Vagina (tissue), 2 donors: ENCODE measurements around the gene SDF2L1. TPM values are rescaled to one million over a fixed set of nuclear protein-coding genes. Genes with fewer than 3 reads are reported as not detected.
A peak's percentile ranks its signal among the peaks of the same experiment; 100 is the strongest.

ENCODE experiments used
- DNase-seq, 2 donors: peaks; one replicate each; pipeline ENCODE4 v3.0.0-alpha.2; 2017; ENCODE audit errors: extremely low spot score in 2 of 2
- H3K27ac ChIP-seq: fragments of 200-600 bp; sonication (generic); one replicate; pipeline ENCODE4 v1.5.1; 2019
- H3K27me3 ChIP-seq: fragments of 200-600 bp; sonication (generic); one replicate; pipeline ENCODE4 v1.5.1; 2019
- H3K36me3 ChIP-seq, 2 donors: fragments of 200-600 bp; sonication (generic); one replicate each; pipeline ENCODE4 v1.5.1; 2017 to 2019
- H3K4me1 ChIP-seq: fragments of 200-600 bp; sonication (generic); one replicate; pipeline ENCODE4 v1.5.1; 2019
- H3K4me3 ChIP-seq, 2 donors: fragments of 200-600 bp; sonication (generic); 1 replicate in 1 of 2; 2 replicates in 1 of 2; pipeline ENCODE4 v1.5.1; 2016 to 2019
- H3K9me3 ChIP-seq: fragments of 200-600 bp; sonication (generic); one replicate; pipeline ENCODE4 v1.5.1; 2019
- CTCF ChIP-seq, 3 experiments: fragments of 450-650 bp in 2 of 3; fragments of 200-600 bp in 1 of 3; sonication (generic) in 1 of 3; IDR thresholded peaks; one replicate each; pipeline ENCODE4 v1.5.1; 2017 to 2019; ENCODE audit warnings: antibody characterized with exemption in 3 of 3, mild to moderate bottlenecking in 2 of 3, moderate library complexity in 2 of 3
- POLR2A ChIP-seq, 2 donors: fragments of 450-650 bp; IDR thresholded peaks; one replicate each; pipeline ENCODE4 v1.6.1; 2017; ENCODE audit warnings: antibody characterized with exemption in 2 of 2, mild to moderate bottlenecking in 2 of 2, moderate library complexity in 2 of 2
- POLR2AphosphoS5 ChIP-seq, 2 donors: sonication (generic); formaldehyde crosslinking; IDR thresholded peaks; one replicate each; pipeline ENCODE4 v1.9.0; 2017; ENCODE audit warnings: antibody characterized with exemption in 2 of 2, mild to moderate bottlenecking in 2 of 2, low read depth in 1 of 2; ENCODE audit not compliant: insufficient read depth in 1 of 2
- intact Hi-C: fragments of 100-400 bp; cut with DNase I; formaldehyde crosslinking; loops from one replicate; pipeline ENCODE4 v1.15.1; 2023
- total RNA-seq: library from RNA; depleted of rRNA; stranded (reverse); fragments of >200 nt; gene quantifications from one replicate; pipeline ENCODE4 v1.2.3, GENCODE V29; 2016

Gene SDF2L1
- total RNA-seq, 1 donor from 2014 or later = 33.9 TPM

GRCh38 chr22:21657360-21658032 is 15.4 kb downstream of the SDF2L1 start:
- TF ChIP-seq POLR2AphosphoS5 (IDR thresholded peaks at IDR 0.05; ENCODE audit: insufficient read depth in 1 of 2, low read depth in 1 of 2) = peak in 1 of 2 donors; percentile 33
- TF ChIP-seq CTCF (IDR thresholded peaks at IDR 0.05) = no peak
- H3K9me3 ChIP-seq = no peaks in the 10 kb centered on the region
- DNase-seq = no peak
- peaks cover 23% of the 10 kb centered on the region for H3K4me1 ChIP-seq
- peak overlapping the region; percentile 46 for H3K27ac ChIP-seq
- H3K27me3 ChIP-seq = no peaks in the 10 kb centered on the region
- H3K4me3 ChIP-seq = peak overlapping the region; percentile 46 to 52
- H3K36me3 ChIP-seq = no peaks in the 10 kb centered on the region
- intact Hi-C loops = no loop called here

- Histone ChIP-seq H3K27me3 (no peaks in the 10 kb centered on the region), H3K9me3 (no peaks in the 10 kb centered on the region), H3K4me1 (peaks cover 18% of the 10 kb centered on the region)
Observed at GRCh38 chr22:21659864-21660525, 17.9 kb downstream of the SDF2L1 start.

GRCh38 chr22:21660904-21661303 is 18.8 kb downstream of the SDF2L1 start:
- Histone ChIP-seq H3K27me3 (no peaks in the 10 kb centered on the region), H3K4me3 (no peak overlapping the region), H3K4me1 (peaks cover 23% of the 10 kb centered on the region), H3K36me3 (no peaks in the 10 kb centered on the region), H3K27ac (no peak overlapping the region), H3K9me3 (no peaks in the 10 kb centered on the region)
- DNase-seq = no peak
- intact Hi-C loops = no loop called here
- no peak for TF ChIP-seq POLR2AphosphoS5 (IDR thresholded peaks at IDR 0.05; ENCODE audit: insufficient read depth in 1 of 2, low read depth in 1 of 2)
- TF ChIP-seq CTCF (IDR thresholded peaks at IDR 0.05) = no peak
- no peak for TF ChIP-seq POLR2A (IDR thresholded peaks at IDR 0.05)

More at GRCh38 chr22:21659864-21660525, 17.9 kb downstream of the SDF2L1 start:
- no peak overlapping the region for H3K4me3 ChIP-seq
- TF ChIP-seq CTCF (IDR thresholded peaks at IDR 0.05) = no peak
- no peak for TF ChIP-seq POLR2A (IDR thresholded peaks at IDR 0.05)
- no peak for TF ChIP-seq POLR2AphosphoS5 (IDR thresholded peaks at IDR 0.05; ENCODE audit: insufficient read depth in 1 of 2, low read depth in 1 of 2)
- H3K36me3 ChIP-seq = no peaks in the 10 kb centered on the region
- intact Hi-C loops = no loop called here
- H3K27ac ChIP-seq = no peak overlapping the region
- DNase-seq = no peak

GRCh38 chr22:21661991-21662390 is 19.9 kb downstream of the SDF2L1 start:
- intact Hi-C loops = no loop called here
- Histone ChIP-seq H3K9me3 (no peaks in the 10 kb centered on the region), H3K36me3 (no peaks in the 10 kb centered on the region), H3K4me1 (peaks cover 25% of the 10 kb centered on the region), H3K27ac (no peak overlapping the region), H3K4me3 (no peak overlapping the region), H3K27me3 (no peaks in the 10 kb centered on the region)
- no peak for DNase-seq
- TF ChIP-seq POLR2A (IDR thresholded peaks at IDR 0.05) (no peak), CTCF (IDR thresholded peaks at IDR 0.05) (no peak), POLR2AphosphoS5 (IDR thresholded peaks at IDR 0.05; ENCODE audit: insufficient read depth in 1 of 2, low read depth in 1 of 2) (no peak)

GRCh38 chr22:21663738-21664137 is 21.6 kb downstream of the SDF2L1 start:
- Histone ChIP-seq H3K36me3 (no peaks in the 10 kb centered on the region), H3K4me3 (no peak overlapping the region), H3K27ac (no peak overlapping the region), H3K27me3 (no peaks in the 10 kb centered on the region), H3K9me3 (no peaks in the 10 kb centered on the region), H3K4me1 (peaks cover 23% of the 10 kb centered on the region)
- intact Hi-C loops = no loop called here
- DNase-seq = no peak
- TF ChIP-seq POLR2A (IDR thresholded peaks at IDR 0.05) = no peak
- no peak for TF ChIP-seq CTCF (IDR thresholded peaks at IDR 0.05)
- no peak for TF ChIP-seq POLR2AphosphoS5 (IDR thresholded peaks at IDR 0.05; ENCODE audit: insufficient read depth in 1 of 2, low read depth in 1 of 2)
